Panc1 (cell line): ENCODE results near the gene MCAM. TPM values are rescaled to one million over a fixed set of nuclear protein-coding genes. Genes with fewer than 3 reads are reported as not detected.

Experiments
- ATAC-seq: fragments of 200-7000 bp; cut with Tn5 transposase; 2 replicates; pipeline ENCODE4 v1.9.1; 2020; ENCODE audit warnings: mild to moderate bottlenecking, moderate library complexity
- BruUV-seq: library from RNA; stranded (reverse); fragments of 400-500 nt; replicated peaks from 2 replicates; lab custom pipeline; 2021; lab: Mats Ljungman, UMichigan
- CTCF ChIA-PET: fragments of 300-600 bp; sonication (Branson Sonifier 250); formaldehyde crosslinking; loops from one replicate; lab custom pipeline; 2022; ENCODE audit warnings: antibody characterized with exemption; lab: Charles Lee
- POLR2A ChIA-PET: fragments of 300-600 bp; sonication (Branson Sonifier 250); formaldehyde crosslinking; loops from one replicate; lab custom pipeline; 2022; ENCODE audit warnings: antibody characterized with exemption; lab: Charles Lee
- DNase-seq: peaks from one replicate; pipeline ENCODE4 v3.0.0-alpha.2; 2010; ENCODE audit warnings: low read depth, low spot score
- H3K27ac ChIP-seq: 2 replicates; pipeline ENCODE4 v1.5.1; 2011; ENCODE audit warnings: mild to moderate bottlenecking, low read length, inconsistent platforms
- H3K27me3 ChIP-seq: fragments of 200-500 bp; sonication (Bioruptor generic); 2 replicates; pipeline ENCODE4 v1.6.0; 2014; ENCODE audit warnings: low read length, inconsistent platforms; ENCODE audit not compliant: control insufficient read depth, insufficient read depth
- H3K36me3 ChIP-seq: fragments of 200-500 bp; sonication (Bioruptor generic); 2 replicates; pipeline ENCODE4 v1.5.1; 2014; ENCODE audit warnings: inconsistent platforms, mild to moderate bottlenecking, low read length, moderate library complexity; ENCODE audit not compliant: control insufficient read depth, insufficient read depth
- H3K4me1 ChIP-seq: 2 replicates; pipeline ENCODE4 v1.5.1; 2011; ENCODE audit warnings: inconsistent platforms, mild to moderate bottlenecking, low read length, moderate library complexity; ENCODE audit not compliant: control insufficient read depth, insufficient read depth
- H3K4me3 ChIP-seq, 2 experiments: 2 replicates each; pipeline ENCODE4 v1.5.1; 2011 to 2012; ENCODE audit warnings: low read depth in 2 of 2, low read length in 2 of 2, mild to moderate bottlenecking in 2 of 2, inconsistent platforms in 1 of 2, moderate library complexity in 1 of 2
- H3K9me3 ChIP-seq: fragments of 200-500 bp; sonication (Bioruptor generic); 2 replicates; pipeline ENCODE4 v1.5.1; 2014; ENCODE audit warnings: low read depth, mild to moderate bottlenecking, inconsistent platforms, low read length, moderate library complexity; ENCODE audit not compliant: control insufficient read depth, insufficient read depth
- CTCF ChIP-seq: fragments of 450-650 bp; IDR thresholded peaks from 2 replicates; pipeline ENCODE4 v1.5.1; 2017; ENCODE audit warnings: mild to moderate bottlenecking
- POLR2AphosphoS5 ChIP-seq: IDR thresholded peaks from 2 replicates; pipeline ENCODE4 v1.6.1; 2012; ENCODE audit warnings: mild to moderate bottlenecking, low read depth, low read length, moderate library complexity
- SIN3A ChIP-seq: IDR thresholded peaks from 2 replicates; pipeline ENCODE4 v1.6.1; 2012; ENCODE audit warnings: low read depth, mild to moderate bottlenecking, low read length, moderate library complexity, borderline replicate concordance; ENCODE audit not compliant: insufficient read depth
- TCF7L2 ChIP-seq: IDR thresholded peaks from 2 replicates; pipeline ENCODE4 v1.6.1; 2011; ENCODE audit warnings: mild to moderate bottlenecking, low read depth, low read length, inconsistent platforms
- in situ Hi-C: cut with HindIII; loops from 2 replicates; pipeline ENCODE4 v1.10.0; 2016; ENCODE audit warnings: low sequenced_read_pairs, low pct_unique_long_range_greater_than_20kb
- intact Hi-C: fragments of 100-400 bp; cut with micrococcal nuclease; formaldehyde crosslinking; loops from one replicate; pipeline ENCODE4 v1.10.0; 2022; ENCODE audit not compliant: unreplicated experiment
- total RNA-seq: library from RNA; stranded (reverse); gene quantifications from one replicate; pipeline ENCODE4 v1.2.1, GENCODE V29; 2021; ENCODE audit not compliant: unreplicated experiment
- TF ChIP-seq, protein P1 (sequence below), 2 experiments: IDR thresholded peaks; 2 replicates each; pipeline ENCODE4 v1.6.1; 2011 to 2012; ENCODE audit warnings: low read depth in 2 of 2, control low read depth in 1 of 2, low read length in 1 of 2, mild to moderate bottlenecking in 1 of 2, moderate library complexity in 1 of 2; ENCODE audit not compliant: insufficient read depth in 1 of 2

Gene MCAM
- total RNA-seq, 1 experiment from 2014 or later = 27.2 TPM

DNA sequence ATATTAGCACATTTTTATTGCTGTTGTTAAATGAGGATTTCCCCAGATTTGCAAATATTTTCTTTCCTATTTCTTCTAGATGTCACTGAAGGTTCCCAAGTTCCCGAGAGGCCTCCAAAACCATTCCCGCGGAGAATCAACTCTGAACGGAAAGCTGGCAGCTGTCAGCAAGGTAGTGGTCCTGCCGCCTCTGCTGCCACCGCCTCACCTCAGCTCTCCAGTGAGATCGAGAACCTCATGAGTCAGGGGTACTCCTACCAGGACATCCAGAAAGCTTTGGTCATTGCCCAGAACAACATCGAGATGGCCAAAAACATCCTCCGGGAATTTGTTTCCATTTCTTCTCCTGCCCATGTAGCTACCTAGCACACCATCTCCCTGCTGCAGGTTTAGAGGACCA is 17.5 kb downstream of the MCAM start:
- Histone ChIP-seq H3K36me3 (peaks cover 33% of the 10 kb centered on the region), H3K27ac (no peak overlapping the region), H3K9me3 (no peaks in the 10 kb centered on the region), H3K4me1 (no peaks in the 10 kb centered on the region), H3K27me3 (no peaks in the 10 kb centered on the region), H3K4me3 (no peak overlapping the region)
- no peak for ATAC-seq
- intact Hi-C loops = no loop called here
- TF ChIP-seq CTCF (no peak), TCF7L2 (no peak), POLR2AphosphoS5 (no peak), SIN3A (no peak)
- TF ChIP-seq, protein P1, sequence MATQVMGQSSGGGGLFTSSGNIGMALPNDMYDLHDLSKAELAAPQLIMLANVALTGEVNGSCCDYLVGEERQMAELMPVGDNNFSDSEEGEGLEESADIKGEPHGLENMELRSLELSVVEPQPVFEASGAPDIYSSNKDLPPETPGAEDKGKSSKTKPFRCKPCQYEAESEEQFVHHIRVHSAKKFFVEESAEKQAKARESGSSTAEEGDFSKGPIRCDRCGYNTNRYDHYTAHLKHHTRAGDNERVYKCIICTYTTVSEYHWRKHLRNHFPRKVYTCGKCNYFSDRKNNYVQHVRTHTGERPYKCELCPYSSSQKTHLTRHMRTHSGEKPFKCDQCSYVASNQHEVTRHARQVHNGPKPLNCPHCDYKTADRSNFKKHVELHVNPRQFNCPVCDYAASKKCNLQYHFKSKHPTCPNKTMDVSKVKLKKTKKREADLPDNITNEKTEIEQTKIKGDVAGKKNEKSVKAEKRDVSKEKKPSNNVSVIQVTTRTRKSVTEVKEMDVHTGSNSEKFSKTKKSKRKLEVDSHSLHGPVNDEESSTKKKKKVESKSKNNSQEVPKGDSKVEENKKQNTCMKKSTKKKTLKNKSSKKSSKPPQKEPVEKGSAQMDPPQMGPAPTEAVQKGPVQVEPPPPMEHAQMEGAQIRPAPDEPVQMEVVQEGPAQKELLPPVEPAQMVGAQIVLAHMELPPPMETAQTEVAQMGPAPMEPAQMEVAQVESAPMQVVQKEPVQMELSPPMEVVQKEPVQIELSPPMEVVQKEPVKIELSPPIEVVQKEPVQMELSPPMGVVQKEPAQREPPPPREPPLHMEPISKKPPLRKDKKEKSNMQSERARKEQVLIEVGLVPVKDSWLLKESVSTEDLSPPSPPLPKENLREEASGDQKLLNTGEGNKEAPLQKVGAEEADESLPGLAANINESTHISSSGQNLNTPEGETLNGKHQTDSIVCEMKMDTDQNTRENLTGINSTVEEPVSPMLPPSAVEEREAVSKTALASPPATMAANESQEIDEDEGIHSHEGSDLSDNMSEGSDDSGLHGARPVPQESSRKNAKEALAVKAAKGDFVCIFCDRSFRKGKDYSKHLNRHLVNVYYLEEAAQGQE (IDR thresholded peaks at IDR 0.05; ENCODE audit: insufficient read depth in 1 of 2, low read depth in 2 of 2, low read length in 1 of 2) = no peak
- DNase-seq = no peak
- POLR2A ChIA-PET = interaction anchor here (0.6 kb wide), 1 partner anchor 163 kb away, joined by 10 read pairs; no protein-coding TSS in a partner anchor
- in situ Hi-C loops = no loop called here
- BruUV-seq = no TSS peak
- CTCF ChIA-PET = no interaction called here

DNA sequence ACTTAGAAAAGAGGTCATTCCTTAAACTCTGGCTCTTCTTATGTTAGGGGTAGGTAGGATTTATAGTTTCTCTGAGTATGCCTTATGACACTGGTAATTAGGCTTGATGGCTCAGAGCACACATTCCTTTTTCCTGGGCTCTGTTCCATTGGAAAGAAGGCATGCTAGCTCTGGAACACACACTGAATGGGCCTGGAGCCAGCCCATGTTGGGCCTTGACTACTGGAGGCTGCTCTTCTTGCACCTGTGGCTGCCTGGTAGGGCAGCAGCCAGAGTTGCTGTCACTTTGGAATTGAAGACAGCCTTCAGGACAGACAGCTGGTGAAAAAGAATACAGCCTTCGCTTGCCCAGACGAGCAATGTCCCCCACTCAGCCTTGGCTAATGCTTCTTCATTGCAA is 18.2 kb downstream of the MCAM start:
- ChIA-PET CTCF (no interaction called here), POLR2A (no interaction called here)
- TF ChIP-seq SIN3A (no peak), TCF7L2 (no peak), POLR2AphosphoS5 (no peak), CTCF (no peak)
- TF ChIP-seq, protein P1 (IDR thresholded peaks at IDR 0.05; ENCODE audit: insufficient read depth in 1 of 2, low read depth in 2 of 2, low read length in 1 of 2) = no peak
- DNase-seq (no peak), ATAC-seq (no peak)
- intact Hi-C loops (no loop called here), in situ Hi-C loops (no loop called here)
- H3K4me3 ChIP-seq = no peak overlapping the region
- no peak overlapping the region for H3K27ac ChIP-seq
- BruUV-seq = no TSS peak
- H3K4me1 ChIP-seq = no peaks in the 10 kb centered on the region
- no peaks in the 10 kb centered on the region for H3K27me3 ChIP-seq
- H3K36me3 ChIP-seq = peaks cover 33% of the 10 kb centered on the region
- H3K9me3 ChIP-seq = no peaks in the 10 kb centered on the region
